GM23338 (cell line): ENCODE data around the gene CNOT4. TPM values are rescaled to one million over a fixed set of nuclear protein-coding genes. Genes with fewer than 3 reads are reported as not detected.

Experiments
- ATAC-seq: fragments of 200-7000 bp; cut with Tn5 transposase; 3 replicates; pipeline ENCODE4 v1.9.1; 2020
- DNase-seq: peaks from one replicate; pipeline ENCODE4 v3.0.0-alpha.2; 2015; ENCODE audit warnings: low spot score
- H2AFZ ChIP-seq: fragments of 200-600 bp; sonication (generic); 2 replicates; pipeline ENCODE4 v1.8.0; 2016; ENCODE audit warnings: antibody characterized with exemption, mild to moderate bottlenecking, moderate library complexity
- H3F3A ChIP-seq: fragments of 200-600 bp; sonication (generic); replicated peaks from 2 replicates; pipeline ENCODE4 v1.8.0; 2017; ENCODE audit warnings: antibody characterized with exemption, mixed run types, low read depth
- H3K27ac ChIP-seq: fragments of 200-600 bp; sonication (generic); 2 replicates; pipeline ENCODE4 v1.6.1; 2016; ENCODE audit warnings: low read depth
- H3K27me3 ChIP-seq: fragments of 200-600 bp; sonication (generic); 2 replicates; pipeline ENCODE4 v1.8.0; 2016; ENCODE audit warnings: mild to moderate bottlenecking, mixed run types, moderate library complexity; ENCODE audit not compliant: insufficient read depth
- H3K36me3 ChIP-seq: fragments of 200-600 bp; sonication (generic); 2 replicates; pipeline ENCODE4 v1.8.0; 2016; ENCODE audit warnings: mild to moderate bottlenecking; ENCODE audit not compliant: insufficient read depth
- H3K4me1 ChIP-seq: fragments of 200-600 bp; sonication (generic); 2 replicates; pipeline ENCODE4 v1.8.0; 2016; ENCODE audit warnings: mild to moderate bottlenecking, moderate library complexity; ENCODE audit not compliant: insufficient read depth
- H3K4me2 ChIP-seq: fragments of 200-600 bp; sonication (generic); 2 replicates; pipeline ENCODE4 v1.7.1; 2017; ENCODE audit warnings: mixed run types
- H3K4me3 ChIP-seq: fragments of 200-600 bp; sonication (generic); 2 replicates; pipeline ENCODE4 v1.6.1; 2016; ENCODE audit warnings: mixed run types
- H3K79me2 ChIP-seq: fragments of 200-600 bp; sonication (generic); replicated peaks from 2 replicates; pipeline ENCODE4 v1.8.0; 2017; ENCODE audit warnings: mild to moderate bottlenecking; ENCODE audit not compliant: insufficient read depth
- H3K9me2 ChIP-seq: fragments of 200-600 bp; sonication (generic); 2 replicates; pipeline ENCODE4 v1.8.0; 2017; ENCODE audit not compliant: insufficient read depth
- H4K20me1 ChIP-seq: fragments of 200-600 bp; sonication (generic); replicated peaks from 2 replicates; pipeline ENCODE4 v1.8.0; 2017; ENCODE audit warnings: mild to moderate bottlenecking; ENCODE audit not compliant: insufficient read depth
- H3K27ac Mint-ChIP-seq: 2 replicates; pipeline ENCODE4 v1.8.0; 2020; ENCODE audit warnings: inconsistent platforms, mild to moderate bottlenecking, moderate library complexity, mixed read lengths
- H3K27me3 Mint-ChIP-seq: 3 replicates; pipeline ENCODE4 v1.8.0; 2022; ENCODE audit warnings: low read depth, mild to moderate bottlenecking, moderate library complexity, mixed read lengths, inconsistent platforms; ENCODE audit not compliant: insufficient read depth, poor library complexity
- H3K36me3 Mint-ChIP-seq: 3 replicates; pipeline ENCODE4 v1.8.0; 2021; ENCODE audit warnings: low read depth, mild to moderate bottlenecking, inconsistent platforms, moderate library complexity, mixed read lengths
- H3K4me1 Mint-ChIP-seq: 3 replicates; pipeline ENCODE4 v1.8.0; 2020; ENCODE audit warnings: mild to moderate bottlenecking, inconsistent platforms, mixed read lengths
- H3K4me3 Mint-ChIP-seq: 3 replicates; pipeline ENCODE4 v1.8.0; 2021; ENCODE audit warnings: moderate library complexity, mild to moderate bottlenecking, inconsistent platforms, mixed read lengths
- H3K9me3 Mint-ChIP-seq: 3 replicates; pipeline ENCODE4 v1.8.0; 2020; ENCODE audit warnings: moderate library complexity, mild to moderate bottlenecking, inconsistent platforms, mixed read lengths
- CREB1 ChIP-seq: fragments of 250-450 bp; sonication (Bioruptor Pico); IDR thresholded peaks from 2 replicates; pipeline ENCODE4 v1.5.0; 2020; ENCODE audit warnings: low read depth, mild to moderate bottlenecking, moderate library complexity
- EZH2 ChIP-seq: fragments of 200-600 bp; sonication (generic); IDR thresholded peaks from one replicate; pipeline ENCODE4 v1.8.0; 2017; ENCODE audit warnings: antibody characterized with exemption, mild to moderate bottlenecking, low read depth; ENCODE audit not compliant: unreplicated experiment
- EZH2phosphoT487 ChIP-seq: fragments of 200-600 bp; sonication (generic); IDR thresholded peaks from one replicate; pipeline ENCODE4 v1.8.1; 2018; ENCODE audit warnings: antibody characterized with exemption; ENCODE audit not compliant: unreplicated experiment
- JUNB ChIP-seq: IDR thresholded peaks from one replicate; pipeline ENCODE4 v1.6.1; 2016; ENCODE audit warnings: antibody characterized with exemption; ENCODE audit not compliant: unreplicated experiment
- NANOG ChIP-seq: IDR thresholded peaks from 2 replicates; pipeline ENCODE4 v1.6.1; 2016; ENCODE audit warnings: antibody characterized with exemption, borderline replicate concordance
- POLR2AphosphoS5 ChIP-seq: IDR thresholded peaks from 2 replicates; pipeline ENCODE4 v1.6.1; 2016; ENCODE audit warnings: antibody characterized with exemption, low read depth
- STAT1 ChIP-seq: IDR thresholded peaks from one replicate; pipeline ENCODE4 v1.6.1; 2016; ENCODE audit warnings: antibody characterized with exemption; ENCODE audit not compliant: unreplicated experiment
- ZNF114 ChIP-seq: fragments of 250-450 bp; sonication (Bioruptor Pico); IDR thresholded peaks from 2 replicates; pipeline ENCODE4 v1.5.0; 2020; ENCODE audit warnings: mild to moderate bottlenecking, moderate library complexity
- ZNF331 ChIP-seq: fragments of 250-450 bp; sonication (Bioruptor Pico); IDR thresholded peaks from 2 replicates; pipeline ENCODE4 v1.5.0; 2020; ENCODE audit warnings: low read depth, mild to moderate bottlenecking, moderate library complexity
- polyA plus RNA-seq: library from polyadenylated mRNA; unstranded; fragments of >200 nt; fragmentation: Nextera tagmentation; extraction: Ambion mirVana; gene quantifications from 2 replicates; pipeline ENCODE4 v1.2.1, GENCODE V29; 2016
- total RNA-seq: library from RNA; depleted of rRNA; stranded (reverse); fragments of >200 nt; shearing (Covaris generic); gene quantifications from 2 replicates; pipeline ENCODE4 v1.2.3, GENCODE V29; 2014
- TF ChIP-seq, protein P1 (sequence below), 2 experiments: fragments of 200-600 bp in 1 of 2; sonication (generic) in 1 of 2; conservative IDR thresholded peaks; 2 replicates each; pipeline versions ENCODE4 v1.5.1 to v1.6.1; 2016 to 2017; ENCODE audit warnings: antibody characterized with exemption in 2 of 2, low read depth in 2 of 2, mild to moderate bottlenecking in 2 of 2, moderate library complexity in 1 of 2
- TF ChIP-seq, protein P2 (sequence below): fragments of 250-450 bp; sonication (Bioruptor Pico); IDR thresholded peaks from 2 replicates; pipeline ENCODE4 v1.5.0; 2020; ENCODE audit warnings: mild to moderate bottlenecking, moderate library complexity
- TF ChIP-seq, protein P3 (sequence below): IDR thresholded peaks from 2 replicates; pipeline ENCODE4 v1.6.1; 2016; ENCODE audit warnings: antibody characterized with exemption

Gene CNOT4
- total and polyA plus RNA-seq, 2 experiments from 2014 or later, result 18.9 to 26.2 TPM

DNA sequence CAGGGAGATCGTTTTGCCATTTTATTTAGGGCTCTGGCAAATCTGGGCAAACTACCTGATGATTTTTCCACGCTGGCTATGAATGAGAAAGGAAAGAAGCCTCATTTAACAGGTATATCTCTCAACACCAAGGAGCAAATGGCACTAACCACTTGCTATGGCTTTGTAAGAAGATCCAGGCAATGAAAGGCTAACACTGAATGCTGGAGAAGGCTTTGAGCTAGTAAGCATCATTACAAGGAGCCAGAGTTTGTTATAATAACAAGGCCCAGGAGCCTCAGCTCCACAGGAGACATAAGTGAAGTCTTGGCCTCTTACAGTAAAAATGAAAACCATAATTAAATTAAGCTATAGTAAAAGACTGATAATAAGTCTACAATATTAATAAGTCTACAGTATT lies 123.1 kb downstream of the CNOT4 start:
- no peaks in the 10 kb centered on the region for H3K36me3 Mint-ChIP-seq
- H4K20me1 ChIP-seq, result no peaks in the 10 kb centered on the region
- H3K79me2 ChIP-seq, result no peaks in the 10 kb centered on the region
- H3K4me2 ChIP-seq, result 0 out of 2 replicates have a peak overlapping the region, but pooled peaks have one; percentile 4
- no peaks in the 10 kb centered on the region for H3K9me3 Mint-ChIP-seq
- H3K9me2 ChIP-seq, result no peaks in the 10 kb centered on the region
- no peaks in the 10 kb centered on the region for H3K27me3 ChIP-seq
- H3K27ac Mint-ChIP-seq, result peak overlapping the region; percentile 81
- H3K36me3 ChIP-seq, result no peaks in the 10 kb centered on the region
- H3F3A ChIP-seq, result no peaks in the 10 kb centered on the region
- peak; percentile 37 for DNase-seq
- TF ChIP-seq EZH2phosphoT487, result no peak
- no peak overlapping the region for H3K4me3 ChIP-seq
- no peak overlapping the region for H2AFZ ChIP-seq
- H3K4me1 Mint-ChIP-seq, result peaks cover 19% of the 10 kb centered on the region
- peak; percentile 67 for ATAC-seq
- H3K27me3 Mint-ChIP-seq, result no peaks in the 10 kb centered on the region
- H3K4me1 ChIP-seq, result peaks cover 26% of the 10 kb centered on the region
- no peak overlapping the region for H3K4me3 Mint-ChIP-seq
- 0 out of 2 replicates have a peak overlapping the region, but pooled peaks have one; percentile 2 for H3K27ac ChIP-seq

DNA sequence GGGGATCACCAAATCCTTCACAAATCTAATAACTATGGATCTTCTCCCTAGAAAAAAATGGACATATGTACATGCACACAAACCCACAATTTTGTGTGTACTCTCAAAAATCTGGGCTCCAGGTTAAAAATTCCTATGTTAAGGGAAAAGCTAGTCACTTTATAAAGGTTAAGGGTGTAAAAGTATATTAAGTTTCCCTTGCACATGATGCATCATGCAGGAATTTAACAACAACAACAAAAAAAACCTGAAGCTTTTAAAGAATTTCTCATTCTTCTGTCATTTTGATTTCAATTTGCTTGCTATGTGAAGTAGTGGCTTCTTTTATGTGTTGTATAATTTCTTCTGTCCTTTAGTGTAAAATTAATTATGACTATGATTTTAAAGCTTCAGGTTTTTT lies 123.7 kb downstream of the CNOT4 start:
- Histone ChIP-seq H3K27ac (0 out of 2 replicates have a peak overlapping the region, but pooled peaks have one; percentile 2), H3K9me2 (no peaks in the 10 kb centered on the region), H3F3A (no peaks in the 10 kb centered on the region), H3K4me3 (no peak overlapping the region), H3K36me3 (no peaks in the 10 kb centered on the region), H3K79me2 (no peaks in the 10 kb centered on the region), H3K4me1 (peaks cover 32% of the 10 kb centered on the region), H3K27me3 (no peaks in the 10 kb centered on the region), H3K4me2 (no peak overlapping the region), H4K20me1 (no peaks in the 10 kb centered on the region), H2AFZ (no peak overlapping the region)
- H3K27me3 Mint-ChIP-seq, result no peaks in the 10 kb centered on the region
- no peak for ATAC-seq
- peak overlapping the region; percentile 81; the same call in 1 of the 2 replicates for H3K27ac Mint-ChIP-seq
- no peaks in the 10 kb centered on the region for H3K36me3 Mint-ChIP-seq
- H3K9me3 Mint-ChIP-seq, result no peaks in the 10 kb centered on the region
- no peak overlapping the region for H3K4me3 Mint-ChIP-seq
- DNase-seq, result peak; percentile 45
- H3K4me1 Mint-ChIP-seq, result peaks cover 24% of the 10 kb centered on the region
- TF ChIP-seq, protein P1, sequence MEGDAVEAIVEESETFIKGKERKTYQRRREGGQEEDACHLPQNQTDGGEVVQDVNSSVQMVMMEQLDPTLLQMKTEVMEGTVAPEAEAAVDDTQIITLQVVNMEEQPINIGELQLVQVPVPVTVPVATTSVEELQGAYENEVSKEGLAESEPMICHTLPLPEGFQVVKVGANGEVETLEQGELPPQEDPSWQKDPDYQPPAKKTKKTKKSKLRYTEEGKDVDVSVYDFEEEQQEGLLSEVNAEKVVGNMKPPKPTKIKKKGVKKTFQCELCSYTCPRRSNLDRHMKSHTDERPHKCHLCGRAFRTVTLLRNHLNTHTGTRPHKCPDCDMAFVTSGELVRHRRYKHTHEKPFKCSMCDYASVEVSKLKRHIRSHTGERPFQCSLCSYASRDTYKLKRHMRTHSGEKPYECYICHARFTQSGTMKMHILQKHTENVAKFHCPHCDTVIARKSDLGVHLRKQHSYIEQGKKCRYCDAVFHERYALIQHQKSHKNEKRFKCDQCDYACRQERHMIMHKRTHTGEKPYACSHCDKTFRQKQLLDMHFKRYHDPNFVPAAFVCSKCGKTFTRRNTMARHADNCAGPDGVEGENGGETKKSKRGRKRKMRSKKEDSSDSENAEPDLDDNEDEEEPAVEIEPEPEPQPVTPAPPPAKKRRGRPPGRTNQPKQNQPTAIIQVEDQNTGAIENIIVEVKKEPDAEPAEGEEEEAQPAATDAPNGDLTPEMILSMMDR (conservative IDR thresholded peaks at IDR 0.05; ENCODE audit: low read depth in 2 of 2), result no peak
- TF ChIP-seq POLR2AphosphoS5 (no peak), JUNB (no peak), NANOG (no peak), EZH2 (no peak), STAT1 (no peak), CREB1 (no peak), EZH2phosphoT487 (no peak), ZNF331 (CRISPR knock-in tag) (no peak), ZNF114 (CRISPR knock-in tag) (no peak)
- TF ChIP-seq, protein P2, sequence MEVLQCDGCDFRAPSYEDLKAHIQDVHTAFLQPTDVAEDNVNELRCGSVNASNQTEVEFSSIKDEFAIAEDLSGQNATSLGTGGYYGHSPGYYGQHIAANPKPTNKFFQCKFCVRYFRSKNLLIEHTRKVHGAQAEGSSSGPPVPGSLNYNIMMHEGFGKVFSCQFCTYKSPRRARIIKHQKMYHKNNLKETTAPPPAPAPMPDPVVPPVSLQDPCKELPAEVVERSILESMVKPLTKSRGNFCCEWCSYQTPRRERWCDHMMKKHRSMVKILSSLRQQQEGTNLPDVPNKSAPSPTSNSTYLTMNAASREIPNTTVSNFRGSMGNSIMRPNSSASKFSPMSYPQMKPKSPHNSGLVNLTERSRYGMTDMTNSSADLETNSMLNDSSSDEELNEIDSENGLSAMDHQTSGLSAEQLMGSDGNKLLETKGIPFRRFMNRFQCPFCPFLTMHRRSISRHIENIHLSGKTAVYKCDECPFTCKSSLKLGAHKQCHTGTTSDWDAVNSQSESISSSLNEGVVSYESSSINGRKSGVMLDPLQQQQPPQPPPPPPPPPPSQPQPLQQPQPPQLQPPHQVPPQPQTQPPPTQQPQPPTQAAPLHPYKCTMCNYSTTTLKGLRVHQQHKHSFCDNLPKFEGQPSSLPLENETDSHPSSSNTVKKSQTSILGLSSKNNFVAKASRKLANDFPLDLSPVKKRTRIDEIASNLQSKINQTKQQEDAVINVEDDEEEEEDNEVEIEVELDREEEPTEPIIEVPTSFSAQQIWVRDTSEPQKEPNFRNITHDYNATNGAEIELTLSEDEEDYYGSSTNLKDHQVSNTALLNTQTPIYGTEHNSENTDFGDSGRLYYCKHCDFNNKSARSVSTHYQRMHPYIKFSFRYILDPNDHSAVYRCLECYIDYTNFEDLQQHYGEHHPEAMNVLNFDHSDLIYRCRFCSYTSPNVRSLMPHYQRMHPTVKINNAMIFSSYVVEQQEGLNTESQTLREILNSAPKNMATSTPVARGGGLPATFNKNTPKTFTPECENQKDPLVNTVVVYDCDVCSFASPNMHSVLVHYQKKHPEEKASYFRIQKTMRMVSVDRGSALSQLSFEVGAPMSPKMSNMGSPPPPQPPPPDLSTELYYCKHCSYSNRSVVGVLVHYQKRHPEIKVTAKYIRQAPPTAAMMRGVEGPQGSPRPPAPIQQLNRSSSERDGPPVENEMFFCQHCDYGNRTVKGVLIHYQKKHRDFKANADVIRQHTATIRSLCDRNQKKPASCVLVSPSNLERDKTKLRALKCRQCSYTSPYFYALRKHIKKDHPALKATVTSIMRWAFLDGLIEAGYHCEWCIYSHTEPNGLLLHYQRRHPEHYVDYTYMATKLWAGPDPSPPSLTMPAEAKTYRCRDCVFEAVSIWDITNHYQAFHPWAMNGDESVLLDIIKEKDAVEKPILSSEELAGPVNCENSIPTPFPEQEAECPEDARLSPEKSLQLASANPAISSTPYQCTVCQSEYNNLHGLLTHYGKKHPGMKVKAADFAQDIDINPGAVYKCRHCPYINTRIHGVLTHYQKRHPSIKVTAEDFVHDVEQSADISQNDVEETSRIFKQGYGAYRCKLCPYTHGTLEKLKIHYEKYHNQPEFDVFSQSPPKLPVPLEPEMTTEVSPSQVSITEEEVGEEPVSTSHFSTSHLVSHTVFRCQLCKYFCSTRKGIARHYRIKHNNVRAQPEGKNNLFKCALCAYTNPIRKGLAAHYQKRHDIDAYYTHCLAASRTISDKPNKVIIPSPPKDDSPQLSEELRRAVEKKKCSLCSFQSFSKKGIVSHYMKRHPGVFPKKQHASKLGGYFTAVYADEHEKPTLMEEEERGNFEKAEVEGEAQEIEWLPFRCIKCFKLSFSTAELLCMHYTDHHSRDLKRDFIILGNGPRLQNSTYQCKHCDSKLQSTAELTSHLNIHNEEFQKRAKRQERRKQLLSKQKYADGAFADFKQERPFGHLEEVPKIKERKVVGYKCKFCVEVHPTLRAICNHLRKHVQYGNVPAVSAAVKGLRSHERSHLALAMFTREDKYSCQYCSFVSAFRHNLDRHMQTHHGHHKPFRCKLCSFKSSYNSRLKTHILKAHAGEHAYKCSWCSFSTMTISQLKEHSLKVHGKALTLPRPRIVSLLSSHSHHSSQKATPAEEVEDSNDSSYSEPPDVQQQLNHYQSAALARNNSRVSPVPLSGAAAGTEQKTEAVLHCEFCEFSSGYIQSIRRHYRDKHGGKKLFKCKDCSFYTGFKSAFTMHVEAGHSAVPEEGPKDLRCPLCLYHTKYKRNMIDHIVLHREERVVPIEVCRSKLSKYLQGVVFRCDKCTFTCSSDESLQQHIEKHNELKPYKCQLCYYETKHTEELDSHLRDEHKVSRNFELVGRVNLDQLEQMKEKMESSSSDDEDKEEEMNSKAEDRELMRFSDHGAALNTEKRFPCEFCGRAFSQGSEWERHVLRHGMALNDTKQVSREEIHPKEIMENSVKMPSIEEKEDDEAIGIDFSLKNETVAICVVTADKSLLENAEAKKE (CRISPR knock-in tag), result no peak
- TF ChIP-seq, protein P3, sequence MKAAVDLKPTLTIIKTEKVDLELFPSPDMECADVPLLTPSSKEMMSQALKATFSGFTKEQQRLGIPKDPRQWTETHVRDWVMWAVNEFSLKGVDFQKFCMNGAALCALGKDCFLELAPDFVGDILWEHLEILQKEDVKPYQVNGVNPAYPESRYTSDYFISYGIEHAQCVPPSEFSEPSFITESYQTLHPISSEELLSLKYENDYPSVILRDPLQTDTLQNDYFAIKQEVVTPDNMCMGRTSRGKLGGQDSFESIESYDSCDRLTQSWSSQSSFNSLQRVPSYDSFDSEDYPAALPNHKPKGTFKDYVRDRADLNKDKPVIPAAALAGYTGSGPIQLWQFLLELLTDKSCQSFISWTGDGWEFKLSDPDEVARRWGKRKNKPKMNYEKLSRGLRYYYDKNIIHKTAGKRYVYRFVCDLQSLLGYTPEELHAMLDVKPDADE, result no peak
